ENCODE measurements around the gene PHTF2. TPM values are rescaled to one million over a fixed set of nuclear protein-coding genes. Genes with fewer than 3 reads are reported as not detected.
"Not testable (repeated sequence)": the region's sequence is repeated elsewhere in the genome, so short reads cannot be mapped to it uniquely, and the experiment has no call there.

PHTF2 gene
- total RNA-seq, 4 donors from 2014 or later, result 14.2 to 26.2 (median 17.2) TPM

- intact Hi-C loops (cut with DNase I), result no loop called here
- Histone ChIP-seq H3K9me3 (peaks cover 0 to 5% (median 0%) of the 10 kb centered on the region in 4 donors), H3K27me3 (no peaks in the 10 kb centered on the region), H3K4me3 (no peak overlapping the region), H3K4me1 (no peaks in the 10 kb centered on the region), H3K36me3 (no peaks in the 10 kb centered on the region), H3K27ac (replicated peaks in 1 of 4) (no peak overlapping the region)
- no peak for DNase-seq (ENCODE audit: extremely low spot score)
- TF ChIP-seq EP300 (IDR thresholded peaks at IDR 0.05) (no peak), POLR2AphosphoS5 (IDR thresholded peaks at IDR 0.05) (no peak), POLR2A (IDR thresholded peaks at IDR 0.05; ENCODE audit: low read depth) (no peak), CTCF (IDR thresholded peaks at IDR 0.05) (no peak)
- WGBS, result 79% methylated on average over 6 of the region's 6 CpGs
These were observed 191.5 kb downstream of the PHTF2 start for GRCh38 chr7:77989981-77990566.

GRCh38 chr7:77991656-77992055 lies 193.1 kb downstream of the PHTF2 start:
- no peaks in the 10 kb centered on the region for H3K36me3 ChIP-seq
- H3K4me3 ChIP-seq, result no peak overlapping the region
- no peak overlapping the region for H3K27ac ChIP-seq (replicated peaks in 1 of 4)
- TF ChIP-seq CTCF (IDR thresholded peaks at IDR 0.05), result no peak
- no peak for TF ChIP-seq EP300 (IDR thresholded peaks at IDR 0.05)
- TF ChIP-seq POLR2AphosphoS5 (IDR thresholded peaks at IDR 0.05), result no peak
- TF ChIP-seq POLR2A (IDR thresholded peaks at IDR 0.05; ENCODE audit: low read depth), result no peak
- H3K9me3 ChIP-seq, result peaks cover 0 to 5% (median 0%) of the 10 kb centered on the region in 4 donors
- DNase-seq (ENCODE audit: extremely low spot score), result no peak
- WGBS, result 95% methylated on average over 4 of the region's 4 CpGs
- H3K4me1 ChIP-seq, result no peaks in the 10 kb centered on the region
- H3K27me3 ChIP-seq, result no peaks in the 10 kb centered on the region
- intact Hi-C loops (cut with DNase I), result no loop called here

- WGBS, result 93% methylated on average over 3 of the region's 3 CpGs
- H3K9me3 ChIP-seq, result no peaks in the 10 kb centered on the region
- no peak overlapping the region for H3K4me3 ChIP-seq
- H3K4me1 ChIP-seq, result no peaks in the 10 kb centered on the region
- H3K27ac ChIP-seq (replicated peaks in 1 of 4), result no peak overlapping the region
- no peaks in the 10 kb centered on the region for H3K36me3 ChIP-seq
- intact Hi-C loops (cut with DNase I), result no loop called here
- DNase-seq (ENCODE audit: extremely low spot score), result no peak
- TF ChIP-seq EP300 (IDR thresholded peaks at IDR 0.05) (no peak), CTCF (IDR thresholded peaks at IDR 0.05) (no peak), POLR2AphosphoS5 (IDR thresholded peaks at IDR 0.05) (no peak), POLR2A (IDR thresholded peaks at IDR 0.05; ENCODE audit: low read depth) (no peak)
- no peaks in the 10 kb centered on the region for H3K27me3 ChIP-seq
These were observed 195.3 kb downstream of the PHTF2 start for GRCh38 chr7:77993838-77994237.

- no peaks in the 10 kb centered on the region for H3K4me1 ChIP-seq
These were observed 197.1 kb downstream of the PHTF2 start for GRCh38 chr7:77995717-77996116.

GRCh38 chr7:77999168-77999567 lies 200.6 kb downstream of the PHTF2 start:
- H3K4me1 ChIP-seq; H3K9me3 ChIP-seq; H3K27me3 ChIP-seq; DNase-seq (ENCODE audit: extremely low spot score); intact Hi-C loops (cut with DNase I); H3K27ac ChIP-seq (replicated peaks in 1 of 4); H3K4me3 ChIP-seq; H3K36me3 ChIP-seq: not testable (repeated sequence)
- 88% methylated on average over 3 of the region's 3 CpGs for WGBS

More at GRCh38 chr7:77995717-77996116, 197.1 kb downstream of the PHTF2 start:
- Histone ChIP-seq H3K27me3 (no peaks in the 10 kb centered on the region), H3K4me3 (no peak overlapping the region), H3K27ac (replicated peaks in 1 of 4) (no peak overlapping the region), H3K9me3 (no peaks in the 10 kb centered on the region), H3K36me3 (no peaks in the 10 kb centered on the region)
- DNase-seq (ENCODE audit: extremely low spot score), result no peak
- peak in 1 of 3 experiments; percentile 5 for TF ChIP-seq CTCF (IDR thresholded peaks at IDR 0.05)
- no peak for TF ChIP-seq POLR2AphosphoS5 (IDR thresholded peaks at IDR 0.05)
- WGBS, result 76% methylated on average over 6 of the region's 6 CpGs
- intact Hi-C loops (cut with DNase I), result no loop called here
